HepG2 (cell line): ENCODE measurements around the gene FEM1B. TPM values are rescaled to one million over a fixed set of nuclear protein-coding genes. Genes with fewer than 3 reads are reported as not detected.

Source experiments
- DZIP1 ChIP-seq: sonication (generic); formaldehyde crosslinking; IDR thresholded peaks from 2 replicates; pipeline ENCODE4 v1.5.0; 2020; ENCODE audit warnings: mild to moderate bottlenecking, missing genetic modification reagents
- FOXC1 ChIP-seq: sonication (generic); formaldehyde crosslinking; IDR thresholded peaks from 2 replicates; pipeline ENCODE4 v1.8.0; 2022; ENCODE audit warnings: mild to moderate bottlenecking, missing genetic modification reagents, borderline replicate concordance
- HINFP ChIP-seq: sonication (generic); formaldehyde crosslinking; IDR thresholded peaks from 2 replicates; pipeline ENCODE4 v1.4.0; 2020; ENCODE audit warnings: low read depth, mild to moderate bottlenecking, missing genetic modification reagents
- KIAA2018 ChIP-seq: sonication (generic); formaldehyde crosslinking; IDR thresholded peaks from 2 replicates; pipeline ENCODE4 v1.5.0; 2020; ENCODE audit warnings: mild to moderate bottlenecking, missing genetic modification reagents, borderline replicate concordance
- MAFF ChIP-seq: IDR thresholded peaks from 2 replicates; pipeline ENCODE4 v1.6.1; 2011; ENCODE audit warnings: low read depth, low read length, improper control_type of control experiment
- NR2F1 ChIP-seq, 2 experiments: fragments of 450-650 bp in 1 of 2; formaldehyde crosslinking in 1 of 2; IDR thresholded peaks; 2 replicates each; pipeline versions ENCODE4 v1.5.0 to v1.6.1; 2016 to 2020; ENCODE audit warnings: mild to moderate bottlenecking in 1 of 2, missing compliant biosample characterization in 1 of 2, missing genetic modification reagents in 1 of 2, moderate library complexity in 1 of 2
- PAXIP1 ChIP-seq: sonication (generic); formaldehyde crosslinking; conservative IDR thresholded peaks from 2 replicates; pipeline ENCODE4 v1.4.0; 2020; ENCODE audit warnings: mild to moderate bottlenecking, missing genetic modification reagents, moderate library complexity
- SETDB1 ChIP-seq: sonication (generic); formaldehyde crosslinking; IDR thresholded peaks from 2 replicates; pipeline ENCODE4 v1.5.1; 2020; ENCODE audit warnings: missing genetic modification reagents, mild to moderate bottlenecking, borderline replicate concordance
- SNRNP70 ChIP-seq: fragments of 200-400 bp; formaldehyde crosslinking; IDR thresholded peaks from 2 replicates; pipeline ENCODE4 v1.6.1; 2017; ENCODE audit warnings: mild to moderate bottlenecking, low read depth, low read length, moderate library complexity
- ZNF234 ChIP-seq: sonication (generic); formaldehyde crosslinking; conservative IDR thresholded peaks from 2 replicates; pipeline ENCODE4 v1.5.1; 2020; ENCODE audit warnings: mild to moderate bottlenecking, missing genetic modification reagents
- polyA plus RNA-seq, 8 experiments: library from polyadenylated mRNA; depleted of rRNA in 3 of 8; stranded (reverse) in 7 of 8; unstranded in 1 of 8; fragments of >200 nt; fragmentation: Illumina TruSeq in 4 of 8; extraction: Trizol in 4 of 8; gene quantifications; 2 replicates each; pipeline versions ENCODE4 v1.2.1 to v1.2.3, GENCODE V29; 2011 to 2016; ENCODE audit warnings: low read depth in 4 of 8, missing spikeins in 1 of 8, mixed read lengths in 1 of 8; ENCODE audit not compliant: insufficient read depth in 1 of 8
- total RNA-seq, 5 experiments: library from RNA; depleted of rRNA; stranded (reverse); fragments of >200 nt; fragmentation: Illumina TruSeq; extraction: Trizol; gene quantifications; 2 replicates each; pipeline ENCODE4 v1.2.3, GENCODE V29; 2016; ENCODE audit warnings: low read depth in 1 of 5

FEM1B gene
- total and polyA plus RNA-seq, 2 of the 13 experiments (the other 11 are each of a cell fraction or from before 2014, with no cell fraction given) = 38.1 to 40.0 TPM

- TF ChIP-seq DZIP1 (CRISPR knock-in tag) = no peak
- no peak for TF ChIP-seq SNRNP70
- no peak for TF ChIP-seq KIAA2018 (CRISPR knock-in tag)
- TF ChIP-seq ZNF234 (CRISPR knock-in tag) = no peak
- no peak for TF ChIP-seq SETDB1 (CRISPR knock-in tag)
- no peak for TF ChIP-seq HINFP (CRISPR knock-in tag)
- TF ChIP-seq MAFF = no peak
- TF ChIP-seq FOXC1 (CRISPR knock-in tag) = no peak
- peak; percentile 19 to 73; a peak in 2 of 4 replicates for TF ChIP-seq NR2F1 (CRISPR knock-in tag; IDR thresholded peaks at IDR 0.05)
- TF ChIP-seq PAXIP1 (CRISPR knock-in tag) = peak; percentile 91
These were observed 22.8 kb downstream of the FEM1B start (continued) for GRCh38 chr15:68300115-68300940.
